H1 (cell line): ENCODE measurements around the gene MAF. TPM values are rescaled to one million over a fixed set of nuclear protein-coding genes. Genes with fewer than 3 reads are reported as not detected.

ENCODE experiments used
- ATF3 ChIP-seq: IDR thresholded peaks from 2 replicates; pipeline ENCODE4 v1.6.1; 2011; ENCODE audit warnings: low read depth, mild to moderate bottlenecking, low read length; ENCODE audit not compliant: insufficient read depth
- BCL11A ChIP-seq, 2 experiments: IDR thresholded peaks; one replicate each; pipeline ENCODE4 v1.6.1; 2011; ENCODE audit warnings: low read depth in 2 of 2, low read length in 2 of 2, mild to moderate bottlenecking in 2 of 2
- CEBPB ChIP-seq: IDR thresholded peaks from 2 replicates; pipeline ENCODE4 v1.6.1; 2012; ENCODE audit warnings: low read depth, low read length
- RFX5 ChIP-seq: IDR thresholded peaks from 2 replicates; pipeline ENCODE4 v1.6.1; 2011; ENCODE audit warnings: low read depth, low read length, improper control_type of control experiment, borderline replicate concordance
- polyA plus RNA-seq, 7 experiments: library from polyadenylated mRNA; depleted of rRNA in 3 of 7; stranded (reverse) in 5 of 7; unstranded in 2 of 7; fragments of >200 nt in 5 of 7; fragments of 200-250 nt in 2 of 7; gene quantifications; 1 replicate in 5 of 7; 2 replicates in 1 of 7; 4 replicates in 1 of 7; pipeline versions ENCODE4 v1.2.1 to v1.2.3, GENCODE V29; 2011 to 2013; ENCODE audit warnings: missing spikeins in 2 of 7, mixed read lengths in 2 of 7
- total RNA-seq: library from RNA; stranded (reverse); fragmentation: NEBNext Ultra II Directional; extraction: Animal tissue kit (Norgen Biotek cat#: 25700); gene quantifications from 2 replicates; pipeline ENCODE4 v1.2.1, GENCODE V29; 2021

The MAF gene
- total and polyA plus RNA-seq, 2 of the 8 experiments (the other 6 are each of a cell fraction or from before 2014, with no cell fraction given): 1.3 to 2.7 TPM

- TF ChIP-seq CEBPB: no peak
- no peak for TF ChIP-seq BCL11A (IDR thresholded peaks at IDR 0.05; ENCODE audit: low read depth in 2 of 2, low read length in 2 of 2)
- no peak for TF ChIP-seq ATF3
- TF ChIP-seq RFX5: no peak
- TF ChIP-seq, all 59 proteins: peak for 0
Measured at GRCh38 chr16:79592186-79592585, 8.4 kb downstream of the MAF start (continued).
